HEK293T (cell line): ENCODE data around the gene STK16.
"Not testable (repeated sequence)": the region's sequence is repeated elsewhere in the genome, so short reads cannot be mapped to it uniquely, and the experiment has no call there.

Experiments
- BHLHE40 ChIP-seq: fragments of 450-650 bp; IDR thresholded peaks from 2 replicates; pipeline ENCODE4 v1.6.1; 2016; ENCODE audit warnings: mild to moderate bottlenecking, moderate library complexity, borderline replicate concordance
- CTBP1 ChIP-seq: fragments of 450-650 bp; IDR thresholded peaks from 2 replicates; pipeline ENCODE4 v1.6.1; 2016; ENCODE audit warnings: borderline replicate concordance
- ELF4 ChIP-seq: fragments of 450-650 bp; IDR thresholded peaks from 2 replicates; pipeline ENCODE4 v1.6.1; 2017; ENCODE audit warnings: antibody characterized with exemption
- FOXA1 ChIP-seq: fragments of 450-650 bp; IDR thresholded peaks from 2 replicates; pipeline ENCODE4 v1.6.1; 2016; ENCODE audit warnings: mild to moderate bottlenecking
- FOXK2 ChIP-seq: fragments of 450-650 bp; IDR thresholded peaks from 2 replicates; pipeline ENCODE4 v1.6.1; 2016; ENCODE audit warnings: mild to moderate bottlenecking
- FOXM1 ChIP-seq: fragments of 450-650 bp; IDR thresholded peaks from 2 replicates; pipeline ENCODE4 v1.6.1; 2017; ENCODE audit warnings: mild to moderate bottlenecking, borderline replicate concordance
- HDGF ChIP-seq: fragments of 450-650 bp; IDR thresholded peaks from 2 replicates; pipeline ENCODE4 v1.6.1; 2017; ENCODE audit warnings: antibody characterized with exemption, borderline replicate concordance
- NFRKB ChIP-seq: fragments of 450-650 bp; IDR thresholded peaks from 2 replicates; pipeline ENCODE4 v1.6.1; 2016; ENCODE audit warnings: mild to moderate bottlenecking, moderate library complexity
- PKNOX1 ChIP-seq: fragments of 450-650 bp; IDR thresholded peaks from 2 replicates; pipeline ENCODE4 v1.6.1; 2016
- SP1 ChIP-seq: fragments of 450-650 bp; IDR thresholded peaks from 2 replicates; pipeline ENCODE4 v1.6.1; 2017
- SUZ12 ChIP-seq: fragments of 450-650 bp; IDR thresholded peaks from 2 replicates; pipeline ENCODE4 v1.6.1; 2016; ENCODE audit warnings: mild to moderate bottlenecking
- TARDBP ChIP-seq: fragments of 450-650 bp; IDR thresholded peaks from 2 replicates; pipeline ENCODE4 v1.6.1; 2016
- ZNF384 ChIP-seq: fragments of 450-650 bp; IDR thresholded peaks from 2 replicates; pipeline ENCODE4 v1.6.1; 2016

- not testable (repeated sequence) for TF ChIP-seq SP1, FOXA1, FOXK2, BHLHE40, HDGF, SUZ12, CTBP1, NFRKB, FOXM1, PKNOX1, ZNF384, TARDBP, ELF4
These were observed 13.7 kb downstream of the STK16 start for GRCh38 chr2:219258942-219259341.
